ENCODE measurements around the gene ALKAL2. TPM values are rescaled to one million over a fixed set of nuclear protein-coding genes. Genes with fewer than 3 reads are reported as not detected.

Gene ALKAL2
- total and polyA plus RNA-seq, 2 of the 13 experiments (the other 11 are each of a cell fraction or from before 2014, with no cell fraction given): 0.22 to 1.7 TPM

DNA sequence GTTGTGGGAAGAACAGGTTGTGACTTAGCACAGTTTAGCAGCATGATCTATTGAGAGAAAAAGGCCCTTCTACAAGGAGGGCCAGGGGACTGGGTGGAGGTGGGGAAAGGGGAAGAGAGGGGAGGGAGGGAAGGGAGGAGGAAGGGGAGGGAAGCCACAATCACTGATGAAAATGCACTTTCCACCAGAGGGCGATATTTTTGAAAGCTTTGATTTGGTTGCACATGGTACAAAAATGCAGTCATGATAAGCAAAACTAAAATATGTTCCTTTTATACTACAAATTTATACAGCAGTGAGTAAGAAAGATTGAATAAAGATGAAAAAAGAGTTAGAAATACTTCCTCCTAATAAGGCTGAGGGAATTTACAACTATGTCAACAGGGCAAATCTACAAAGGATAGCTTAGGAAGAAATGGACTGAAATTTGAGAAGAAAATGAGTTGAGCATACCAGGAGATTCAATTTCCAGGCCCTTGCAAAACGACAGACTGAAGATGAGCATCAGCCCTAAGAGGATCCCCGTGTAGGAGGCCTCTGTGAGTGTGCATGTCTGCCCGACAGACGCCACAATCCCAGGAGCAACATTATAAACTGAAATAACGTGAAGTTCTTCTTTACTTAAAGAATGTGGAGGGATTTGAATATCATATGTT, 41.3 kb downstream of the ALKAL2 start (continued):
- TF ChIP-seq, protein P1, sequence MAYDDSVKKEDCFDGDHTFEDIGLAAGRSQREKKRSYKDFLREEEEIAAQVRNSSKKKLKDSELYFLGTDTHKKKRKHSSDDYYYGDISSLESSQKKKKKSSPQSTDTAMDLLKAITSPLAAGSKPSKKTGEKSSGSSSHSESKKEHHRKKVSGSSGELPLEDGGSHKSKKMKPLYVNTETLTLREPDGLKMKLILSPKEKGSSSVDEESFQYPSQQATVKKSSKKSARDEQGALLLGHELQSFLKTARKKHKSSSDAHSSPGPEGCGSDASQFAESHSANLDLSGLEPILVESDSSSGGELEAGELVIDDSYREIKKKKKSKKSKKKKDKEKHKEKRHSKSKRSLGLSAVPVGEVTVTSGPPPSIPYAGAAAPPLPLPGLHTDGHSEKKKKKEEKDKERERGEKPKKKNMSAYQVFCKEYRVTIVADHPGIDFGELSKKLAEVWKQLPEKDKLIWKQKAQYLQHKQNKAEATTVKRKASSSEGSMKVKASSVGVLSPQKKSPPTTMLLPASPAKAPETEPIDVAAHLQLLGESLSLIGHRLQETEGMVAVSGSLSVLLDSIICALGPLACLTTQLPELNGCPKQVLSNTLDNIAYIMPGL (CRISPR knock-in tag; IDR thresholded peaks at IDR 0.05; ENCODE audit: borderline replicate concordance in 1 of 2, low read depth in 1 of 2): peak in 1 of 2 experiments; percentile 33; a peak in 1 of 4 replicates
- TF ChIP-seq GATAD1 (CRISPR knock-in tag; IDR thresholded peaks at IDR 0.05) (no peak), ZNF496 (CRISPR knock-in tag; IDR thresholded peaks at IDR 0.05; ENCODE audit: insufficient replicate concordance) (no peak), NFE2 (CRISPR knock-in tag; IDR thresholded peaks at IDR 0.05) (no peak), CENPT (CRISPR knock-in tag; IDR thresholded peaks at IDR 0.05; ENCODE audit: low read depth) (no peak), ZNF232 (CRISPR knock-in tag; IDR thresholded peaks at IDR 0.05; ENCODE audit: borderline replicate concordance) (no peak), HNRNPL (IDR thresholded peaks at IDR 0.05; ENCODE audit: low read depth, low read length) (no peak), BCL6 (CRISPR knock-in tag; IDR thresholded peaks at IDR 0.05) (peak; percentile 54; the same call in 1 of the 2 replicates), KDM5A (IDR thresholded peaks at IDR 0.05; ENCODE audit: borderline replicate concordance, low read length) (no peak), RARG (CRISPR knock-in tag; IDR thresholded peaks at IDR 0.05; ENCODE audit: low read depth) (no peak), ZNF225 (CRISPR knock-in tag; IDR thresholded peaks at IDR 0.05) (no peak), TEAD3 (CRISPR knock-in tag; optimal IDR thresholded peaks at IDR 0.05; ENCODE audit: borderline replicate concordance) (peak; percentile 20), SOX13 (IDR thresholded peaks at IDR 0.05) (no peak), SOX13 (CRISPR knock-in tag; conservative IDR thresholded peaks at IDR 0.05 in 1 of 2, IDR thresholded peaks at IDR 0.05 in 1 of 2) (peak in 1 of 2 experiments; percentile 10; a peak in 1 of 4 replicates), KLF9 (CRISPR knock-in tag; IDR thresholded peaks at IDR 0.05; ENCODE audit: low read depth) (no peak), SETDB1 (CRISPR knock-in tag; IDR thresholded peaks at IDR 0.05; ENCODE audit: borderline replicate concordance) (no peak), IKZF4 (CRISPR knock-in tag; IDR thresholded peaks at IDR 0.05; ENCODE audit: borderline replicate concordance, low read depth, not compliant biosample characterization) (no peak), SAP130 (CRISPR knock-in tag; IDR thresholded peaks at IDR 0.05; ENCODE audit: low read depth) (peak; percentile 56; the same call in 1 of the 2 replicates), HNRNPK (IDR thresholded peaks at IDR 0.05; ENCODE audit: low read depth, low read length, poor library complexity, severe bottlenecking) (peak; percentile 92), MLLT10 (CRISPR knock-in tag; IDR thresholded peaks at IDR 0.05) (no peak), KAT8 (CRISPR knock-in tag; IDR thresholded peaks at IDR 0.05) (peak; percentile 40; the same call in 1 of the 2 replicates)
- TF ChIP-seq, protein P2, sequence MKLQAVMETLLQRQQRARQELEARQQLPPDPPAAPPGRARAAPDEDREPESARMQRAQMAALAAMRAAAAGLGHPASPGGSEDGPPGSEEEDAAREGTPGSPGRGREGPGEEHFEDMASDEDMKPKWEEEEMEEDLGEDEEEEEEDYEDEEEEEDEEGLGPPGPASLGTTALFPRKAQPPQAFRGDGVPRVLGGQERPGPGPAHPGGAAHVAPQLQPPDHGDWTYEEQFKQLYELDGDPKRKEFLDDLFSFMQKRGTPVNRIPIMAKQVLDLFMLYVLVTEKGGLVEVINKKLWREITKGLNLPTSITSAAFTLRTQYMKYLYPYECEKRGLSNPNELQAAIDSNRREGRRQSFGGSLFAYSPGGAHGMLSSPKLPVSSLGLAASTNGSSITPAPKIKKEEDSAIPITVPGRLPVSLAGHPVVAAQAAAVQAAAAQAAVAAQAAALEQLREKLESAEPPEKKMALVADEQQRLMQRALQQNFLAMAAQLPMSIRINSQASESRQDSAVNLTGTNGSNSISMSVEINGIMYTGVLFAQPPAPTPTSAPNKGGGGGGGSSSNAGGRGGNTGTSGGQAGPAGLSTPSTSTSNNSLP (IDR thresholded peaks at IDR 0.05; ENCODE audit: low read depth, low read length): peak; percentile 70
- TF ChIP-seq, protein P3, sequence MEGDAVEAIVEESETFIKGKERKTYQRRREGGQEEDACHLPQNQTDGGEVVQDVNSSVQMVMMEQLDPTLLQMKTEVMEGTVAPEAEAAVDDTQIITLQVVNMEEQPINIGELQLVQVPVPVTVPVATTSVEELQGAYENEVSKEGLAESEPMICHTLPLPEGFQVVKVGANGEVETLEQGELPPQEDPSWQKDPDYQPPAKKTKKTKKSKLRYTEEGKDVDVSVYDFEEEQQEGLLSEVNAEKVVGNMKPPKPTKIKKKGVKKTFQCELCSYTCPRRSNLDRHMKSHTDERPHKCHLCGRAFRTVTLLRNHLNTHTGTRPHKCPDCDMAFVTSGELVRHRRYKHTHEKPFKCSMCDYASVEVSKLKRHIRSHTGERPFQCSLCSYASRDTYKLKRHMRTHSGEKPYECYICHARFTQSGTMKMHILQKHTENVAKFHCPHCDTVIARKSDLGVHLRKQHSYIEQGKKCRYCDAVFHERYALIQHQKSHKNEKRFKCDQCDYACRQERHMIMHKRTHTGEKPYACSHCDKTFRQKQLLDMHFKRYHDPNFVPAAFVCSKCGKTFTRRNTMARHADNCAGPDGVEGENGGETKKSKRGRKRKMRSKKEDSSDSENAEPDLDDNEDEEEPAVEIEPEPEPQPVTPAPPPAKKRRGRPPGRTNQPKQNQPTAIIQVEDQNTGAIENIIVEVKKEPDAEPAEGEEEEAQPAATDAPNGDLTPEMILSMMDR (CRISPR knock-in tag; IDR thresholded peaks at IDR 0.05): peak; percentile 70

Measured in HepG2 (cell line).